ENCODE measurements around the gene HDAC7.

HDAC7 gene

GRCh38 chr12:47819896-47820630, at the start of gene HDAC7:
TSS of gene HDAC7 (minus strand) at chr12:47819903. CDS start at chr12:47819785, 118 bp downstream.
- DNase-seq (ENCODE audit: low spot score): peak; percentile 80

- no peak for DNase-seq (ENCODE audit: low spot score)
Measured at GRCh38 chr12:47868552-47869031, 48.9 kb upstream of the HDAC7 start.

GRCh38 chr12:47868041-47868440, 48.3 kb upstream of the HDAC7 start:
- no peak for DNase-seq (ENCODE audit: low spot score)

- peak; percentile 78 for DNase-seq (ENCODE audit: low spot score)
Measured at GRCh38 chr12:47867495-47867941, 47.8 kb upstream of the HDAC7 start.

GRCh38 chr12:47864646-47865235, 45.0 kb upstream of the HDAC7 start:
- no peak for DNase-seq (ENCODE audit: low spot score)

GRCh38 chr12:47863985-47864384, 44.3 kb upstream of the HDAC7 start:
- no peak for DNase-seq (ENCODE audit: low spot score)

- DNase-seq (ENCODE audit: low spot score): no peak
Measured at GRCh38 chr12:47863467-47863866, 43.8 kb upstream of the HDAC7 start.

GRCh38 chr12:47862881-47863280, 43.2 kb upstream of the HDAC7 start:
- DNase-seq (ENCODE audit: low spot score): no peak

- DNase-seq (ENCODE audit: low spot score): no peak
Measured at GRCh38 chr12:47862167-47862750, 42.6 kb upstream of the HDAC7 start.

GRCh38 chr12:47860873-47861272, 41.2 kb upstream of the HDAC7 start:
- no peak for DNase-seq (ENCODE audit: low spot score)

GRCh38 chr12:47860279-47860841, 40.7 kb upstream of the HDAC7 start:
- peak; percentile 80 for DNase-seq (ENCODE audit: low spot score)

GRCh38 chr12:47858511-47859266, 39.0 kb upstream of the HDAC7 start:
- DNase-seq (ENCODE audit: low spot score): no peak

GRCh38 chr12:47856721-47857575, 37.2 kb upstream of the HDAC7 start:
- DNase-seq (ENCODE audit: low spot score): no peak

- no peak for DNase-seq (ENCODE audit: low spot score)
Measured at GRCh38 chr12:47856094-47856493, 36.4 kb upstream of the HDAC7 start.

- no peak for DNase-seq (ENCODE audit: low spot score)
Measured at GRCh38 chr12:47855502-47855901, 35.8 kb upstream of the HDAC7 start.

- DNase-seq (ENCODE audit: low spot score): no peak
Measured at GRCh38 chr12:47854531-47854930, 34.8 kb upstream of the HDAC7 start.

- no peak for DNase-seq (ENCODE audit: low spot score)
Measured at GRCh38 chr12:47852096-47852571, 32.4 kb upstream of the HDAC7 start.

- DNase-seq (ENCODE audit: low spot score): no peak
Measured at GRCh38 chr12:47851303-47851952, 31.7 kb upstream of the HDAC7 start.

- no peak for DNase-seq (ENCODE audit: low spot score)
Measured at GRCh38 chr12:47850153-47851084, 30.7 kb upstream of the HDAC7 start.
